Amniotic epithelial cell (primary cell): ENCODE data around the gene RIMS4.

Experiments used
- DNase-seq: peaks from one replicate; pipeline ENCODE4 v3.0.0-alpha.2; 2010; ENCODE audit warnings: low read depth

RIMS4 gene

DNA sequence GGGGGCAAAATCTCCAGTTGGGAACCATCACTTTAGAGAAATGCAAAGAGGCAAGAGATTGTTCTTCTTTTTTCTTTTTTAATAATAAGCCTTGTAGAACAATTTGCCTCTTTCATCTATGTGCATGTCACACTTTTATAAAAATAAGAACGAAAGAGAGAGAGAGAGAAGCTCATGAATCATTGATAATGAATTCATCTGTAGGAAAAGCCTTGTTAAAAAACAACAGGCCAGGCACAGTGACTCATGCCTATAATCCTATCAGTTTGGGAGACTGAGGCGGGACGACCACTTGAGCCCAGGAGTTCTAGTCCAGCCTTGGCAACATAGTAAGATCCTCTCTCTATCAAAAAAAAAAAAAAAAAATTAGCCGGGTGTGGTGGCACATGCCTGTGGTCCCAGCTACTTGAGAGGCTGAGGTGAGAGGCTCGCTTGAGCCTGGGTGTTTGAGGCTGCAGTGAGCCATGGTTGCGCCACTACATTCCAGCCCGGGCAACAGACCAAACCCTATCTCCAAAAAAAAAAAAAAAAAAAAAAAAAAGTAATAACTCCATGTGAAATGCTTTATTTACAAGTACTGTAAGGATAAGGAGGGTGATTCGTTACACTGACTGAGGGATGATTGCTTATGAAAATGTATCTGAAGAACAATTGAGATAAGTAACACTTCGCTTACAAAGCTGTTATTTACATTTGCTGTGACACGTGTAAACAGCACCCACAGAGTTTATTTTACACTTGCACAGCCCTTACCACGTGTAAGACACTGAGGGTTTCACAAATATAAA lies 89.2 kb downstream of the RIMS4 start:
- DNase-seq = peak; percentile 96

DNA sequence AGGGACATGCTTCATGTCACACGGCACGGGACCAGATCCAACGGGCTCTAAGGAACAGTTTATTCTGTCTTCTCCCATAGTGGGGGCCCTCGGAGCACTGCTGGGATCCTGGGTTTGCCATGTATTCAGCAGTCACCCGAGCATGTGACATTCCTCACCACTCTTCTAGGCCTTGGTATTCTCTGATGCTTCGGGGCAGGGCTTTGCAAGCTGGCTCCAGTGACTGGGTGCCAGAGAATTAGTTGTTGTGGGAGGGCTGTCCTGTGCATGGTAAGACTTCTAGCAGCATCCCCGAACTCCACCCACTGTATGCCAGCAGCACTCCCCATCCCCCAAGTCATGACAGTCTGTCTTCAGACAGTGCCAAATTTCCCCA lies 89.7 kb downstream of the RIMS4 start:
- DNase-seq = peak; percentile 75

DNA sequence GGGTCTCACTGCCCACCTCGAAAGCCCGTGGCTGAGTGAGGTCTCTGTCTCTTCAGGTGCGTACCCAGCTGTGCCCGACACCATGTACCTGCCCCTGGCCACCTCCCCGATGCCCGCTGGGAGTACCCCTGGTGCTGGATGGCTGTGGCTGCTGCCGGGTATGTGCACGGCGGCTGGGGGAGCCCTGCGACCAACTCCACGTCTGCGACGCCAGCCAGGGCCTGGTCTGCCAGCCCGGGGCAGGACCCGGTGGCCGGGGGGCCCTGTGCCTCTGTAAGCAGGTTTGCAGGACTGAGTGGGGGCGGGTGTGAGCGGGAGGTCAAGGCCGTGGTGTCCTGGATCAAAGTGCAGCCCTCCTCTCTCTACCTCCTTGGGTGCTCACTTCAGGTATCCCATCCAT lies 90.5 kb downstream of the RIMS4 start:
- no peak for DNase-seq

DNA sequence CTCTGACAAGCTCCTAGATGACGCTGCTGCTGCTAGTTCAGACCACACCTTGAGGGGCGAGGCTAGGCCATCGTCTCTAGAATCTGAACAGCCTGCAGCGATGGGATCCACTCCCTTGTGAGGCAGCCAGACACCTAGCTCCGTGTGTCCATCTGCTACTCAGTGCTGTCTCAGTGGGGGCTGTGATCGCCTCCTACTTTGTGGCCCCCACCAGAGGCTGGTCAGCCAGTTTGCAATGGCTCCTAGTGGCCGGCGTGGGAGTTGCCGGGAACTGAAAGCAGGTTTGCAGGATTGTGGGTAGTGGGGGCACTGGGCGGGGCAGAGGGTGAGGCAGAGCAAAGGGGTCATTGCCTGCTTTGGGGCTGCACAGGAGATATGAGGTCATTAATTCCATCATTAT lies 92.4 kb downstream of the RIMS4 start:
- DNase-seq = no peak

DNA sequence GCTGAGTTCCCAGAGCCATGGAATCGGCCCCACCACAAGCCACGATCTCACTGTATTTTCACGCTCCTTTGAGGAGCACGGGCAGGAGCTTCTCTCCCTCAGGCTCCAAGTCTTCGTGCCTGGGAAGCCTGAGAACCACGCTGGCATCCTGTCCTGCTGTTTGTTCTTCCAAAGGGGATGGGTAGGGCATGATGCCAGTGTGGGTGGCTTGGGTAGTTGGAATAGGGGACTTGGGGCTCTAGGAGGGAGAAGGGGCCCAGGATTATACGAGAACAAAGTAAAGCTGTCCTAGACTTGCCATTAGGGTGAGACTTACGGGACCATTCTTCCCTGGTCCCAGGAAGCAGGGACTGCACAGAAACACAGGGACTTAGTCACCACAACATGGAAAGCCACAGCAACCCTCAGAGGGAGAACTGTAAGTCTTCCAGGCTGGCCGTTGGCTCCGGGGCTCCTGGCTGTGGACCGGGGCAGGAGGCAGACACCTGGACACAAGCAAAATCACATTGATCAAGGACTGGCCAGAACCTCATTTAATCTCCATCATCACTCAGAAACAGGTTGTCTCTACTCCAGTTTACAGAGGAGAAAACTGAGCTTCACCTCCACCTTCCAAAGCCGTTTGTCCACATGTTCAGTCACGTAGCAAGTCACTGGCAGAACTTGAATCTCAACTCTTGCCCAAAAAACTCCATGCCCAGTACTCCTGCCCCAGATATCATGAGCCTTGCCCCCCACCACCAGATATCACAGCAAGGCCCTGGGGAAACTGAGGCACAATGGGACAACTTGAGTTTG lies 93.8 kb downstream of the RIMS4 start:
- DNase-seq = no peak

DNA sequence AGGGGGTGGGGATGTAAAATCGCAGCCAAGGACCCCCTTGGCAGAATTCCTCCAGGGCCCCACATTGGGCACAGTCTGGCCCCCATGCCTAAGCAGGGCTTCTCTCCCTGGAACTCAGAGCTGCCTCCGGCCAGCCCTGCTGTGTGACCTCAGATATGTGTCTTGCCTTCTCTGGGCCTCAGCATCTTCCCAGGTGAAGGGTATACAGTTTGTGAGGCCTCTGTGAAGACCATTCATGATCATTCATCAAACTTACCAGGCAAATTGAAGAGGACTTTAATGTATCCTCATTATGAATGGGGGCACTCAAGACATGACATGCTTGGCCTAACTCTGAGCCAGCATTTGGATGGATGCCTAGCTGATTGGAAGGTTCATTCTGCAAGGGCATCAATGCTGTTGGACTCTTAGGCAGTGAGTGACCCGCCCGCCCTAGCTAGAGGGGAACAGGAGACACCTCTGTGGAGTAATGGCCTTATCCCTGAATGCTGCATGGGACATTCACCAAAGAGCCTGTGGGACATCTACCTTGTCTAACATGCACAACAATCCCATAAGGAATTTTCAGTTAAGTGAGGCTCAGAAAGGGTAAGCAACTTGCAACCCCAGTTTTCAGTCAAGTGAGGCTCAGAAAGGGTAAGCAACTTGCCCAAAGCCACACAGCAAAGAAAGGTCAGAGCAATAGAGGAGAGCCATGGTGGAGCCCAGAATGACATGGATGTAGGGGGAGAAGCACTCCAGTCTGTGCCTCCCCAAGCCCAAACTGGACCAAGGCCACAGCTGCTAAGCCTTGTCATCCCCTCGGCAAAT lies 94.6 kb downstream of the RIMS4 start:
- DNase-seq = no peak

DNA sequence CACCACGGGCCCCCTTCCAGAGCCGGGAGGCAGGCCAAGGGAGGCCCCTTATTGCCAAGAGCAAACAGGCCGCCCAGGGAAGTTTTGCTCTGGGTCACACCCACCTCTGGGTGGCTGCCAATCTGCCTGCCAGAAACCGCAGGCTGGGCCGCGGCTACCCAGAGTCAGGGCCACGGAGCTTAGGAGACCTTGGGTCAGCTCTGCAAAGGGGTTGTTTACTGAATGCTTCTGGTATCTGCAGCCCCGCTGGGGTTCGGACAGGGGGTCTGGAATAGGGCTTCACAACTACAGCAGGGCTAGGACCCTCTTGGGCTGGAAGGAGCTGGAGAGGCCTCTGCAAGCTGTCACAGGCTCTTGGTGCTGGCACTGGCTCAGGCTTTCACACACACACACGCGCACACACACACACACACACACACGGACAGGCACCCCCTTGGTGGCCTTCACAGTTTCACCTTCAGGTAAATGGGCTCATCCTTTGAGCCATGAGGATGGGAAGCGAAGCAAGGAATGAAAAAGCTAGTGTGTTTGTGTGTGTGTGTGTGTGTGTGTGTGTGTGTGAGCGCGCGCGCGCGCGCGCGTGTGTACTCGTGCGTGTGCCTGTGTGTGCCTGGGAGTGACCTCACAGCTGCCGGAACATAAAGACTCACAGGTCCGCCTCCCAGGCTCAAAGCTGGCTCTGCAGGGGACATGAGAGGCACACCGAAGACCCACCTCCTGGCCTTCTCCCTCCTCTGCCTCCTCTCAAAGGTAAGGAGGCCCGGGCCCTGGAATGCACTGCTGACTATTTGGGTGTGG lies 95.4 kb downstream of the RIMS4 start, which contains the start of gene CCN5:
CCN5 (plus strand) TSS at position 669 of the 798 bp plus-strand sequence; CDS start at position 691, 22 bp downstream.
- peak; percentile 88 for DNase-seq

DNA sequence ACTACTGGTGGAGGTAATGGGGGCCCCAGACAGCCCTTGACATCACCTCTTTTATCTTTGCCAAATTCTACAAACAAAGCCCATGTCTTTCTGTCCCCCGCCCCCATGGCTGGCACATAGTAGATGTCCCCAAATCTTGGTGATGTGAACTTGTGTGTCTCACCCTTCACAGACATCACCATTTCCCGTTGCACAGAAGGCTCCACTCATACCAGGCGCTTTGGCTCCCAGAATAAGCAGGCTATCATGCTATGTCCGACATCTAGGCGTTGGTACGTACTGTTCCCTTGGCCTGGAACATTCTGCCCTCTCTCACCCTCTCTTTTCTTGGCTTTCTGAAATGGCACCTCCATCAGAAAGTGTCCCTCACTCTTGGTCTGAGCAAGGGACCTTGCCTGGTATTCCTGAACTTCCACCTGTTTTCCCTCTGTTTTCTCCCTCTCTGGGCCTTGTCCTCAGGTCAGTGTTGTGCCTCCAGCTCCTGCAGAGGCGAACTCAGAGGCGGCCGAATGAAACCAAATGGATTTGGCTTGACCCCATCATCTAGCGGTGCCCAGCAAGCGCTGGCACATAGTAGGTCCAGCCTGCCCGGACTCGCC lies 96.1 kb downstream of the RIMS4 start:
- DNase-seq = no peak

DNA sequence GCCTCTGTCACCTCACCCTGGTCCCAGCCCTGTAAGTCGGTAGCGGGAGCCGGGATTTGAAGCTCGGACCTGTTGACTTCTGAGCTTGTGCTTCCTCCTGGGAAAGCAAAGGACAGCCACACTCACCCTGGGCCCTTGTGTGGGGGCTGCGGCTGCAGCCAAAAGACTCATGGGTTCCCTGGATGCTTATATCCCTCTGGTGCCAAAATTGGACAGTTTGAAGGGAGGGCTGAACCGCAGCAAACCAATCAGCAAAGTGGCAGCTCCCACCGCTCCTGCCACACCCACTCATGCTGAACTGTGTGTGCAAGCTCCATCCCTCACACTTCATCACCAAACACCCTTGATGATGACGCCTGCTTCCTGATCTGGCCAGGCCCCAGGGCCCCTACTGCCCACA lies 99.1 kb downstream of the RIMS4 start:
- DNase-seq = peak; percentile 43

DNA sequence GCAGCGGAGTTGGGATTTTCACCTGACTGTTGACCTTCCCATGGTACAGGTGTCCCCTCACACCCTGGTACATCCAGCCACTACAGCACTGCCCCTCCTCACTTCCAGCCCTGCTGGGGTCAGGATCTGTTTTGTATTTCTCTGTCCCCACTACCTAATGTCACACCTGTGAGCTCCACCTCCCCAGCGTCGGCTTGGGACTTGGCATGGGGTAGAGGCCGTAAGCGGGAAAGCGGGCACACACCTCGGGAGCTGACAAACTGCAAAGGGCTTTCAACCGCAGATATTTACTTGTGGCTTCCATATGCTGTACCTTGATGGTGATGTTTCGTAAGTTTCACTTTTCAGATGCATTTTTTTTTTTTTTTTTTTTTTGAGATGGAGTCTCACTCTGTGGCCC lies 100.5 kb downstream of the RIMS4 start:
- no peak for DNase-seq

DNA sequence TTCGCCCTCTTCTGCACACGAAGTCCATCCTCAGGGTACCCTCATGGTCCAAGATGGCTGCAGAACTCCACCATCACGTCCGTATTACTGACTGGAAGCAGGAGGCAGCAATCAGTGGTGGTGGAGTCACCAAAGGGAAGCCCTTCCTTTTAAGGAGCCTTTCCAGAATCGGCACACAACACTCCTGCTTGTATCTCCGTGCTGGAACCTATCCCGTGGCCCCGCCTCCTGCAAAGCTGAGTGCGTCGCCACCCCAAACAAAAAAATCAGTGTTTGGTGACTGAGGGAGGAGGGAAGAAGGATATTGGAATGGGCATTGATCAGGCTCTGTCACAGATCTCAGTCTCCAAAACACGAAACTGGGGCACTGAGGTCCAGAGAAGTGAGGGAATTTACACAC lies 101.0 kb downstream of the RIMS4 start:
- DNase-seq = no peak

DNA sequence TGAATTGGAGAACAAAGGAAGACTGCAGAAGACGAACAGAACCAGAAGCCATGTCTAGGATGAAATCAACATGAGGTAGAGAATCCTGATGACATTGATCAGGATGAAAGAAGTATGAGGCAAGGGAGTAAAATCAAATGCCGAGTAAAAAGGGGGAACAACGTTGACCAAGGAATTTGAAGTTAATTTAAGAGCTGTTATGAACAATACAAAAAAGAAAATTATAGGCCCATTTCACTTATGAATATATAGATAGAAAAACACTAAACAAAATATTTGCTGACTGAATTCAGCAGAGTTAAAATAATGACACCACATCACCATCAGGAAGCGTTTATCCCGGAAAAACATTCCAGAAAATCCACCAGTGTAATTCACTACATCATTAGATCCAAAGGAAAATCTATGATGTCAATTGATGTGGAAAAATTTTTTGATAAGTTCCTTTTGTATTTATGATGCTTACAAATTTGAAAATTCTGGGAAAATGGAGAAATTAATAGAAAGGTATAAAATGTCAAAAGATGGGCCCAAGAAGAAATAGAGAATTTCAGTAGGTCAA lies 103.2 kb downstream of the RIMS4 start:
- DNase-seq = no peak

DNA sequence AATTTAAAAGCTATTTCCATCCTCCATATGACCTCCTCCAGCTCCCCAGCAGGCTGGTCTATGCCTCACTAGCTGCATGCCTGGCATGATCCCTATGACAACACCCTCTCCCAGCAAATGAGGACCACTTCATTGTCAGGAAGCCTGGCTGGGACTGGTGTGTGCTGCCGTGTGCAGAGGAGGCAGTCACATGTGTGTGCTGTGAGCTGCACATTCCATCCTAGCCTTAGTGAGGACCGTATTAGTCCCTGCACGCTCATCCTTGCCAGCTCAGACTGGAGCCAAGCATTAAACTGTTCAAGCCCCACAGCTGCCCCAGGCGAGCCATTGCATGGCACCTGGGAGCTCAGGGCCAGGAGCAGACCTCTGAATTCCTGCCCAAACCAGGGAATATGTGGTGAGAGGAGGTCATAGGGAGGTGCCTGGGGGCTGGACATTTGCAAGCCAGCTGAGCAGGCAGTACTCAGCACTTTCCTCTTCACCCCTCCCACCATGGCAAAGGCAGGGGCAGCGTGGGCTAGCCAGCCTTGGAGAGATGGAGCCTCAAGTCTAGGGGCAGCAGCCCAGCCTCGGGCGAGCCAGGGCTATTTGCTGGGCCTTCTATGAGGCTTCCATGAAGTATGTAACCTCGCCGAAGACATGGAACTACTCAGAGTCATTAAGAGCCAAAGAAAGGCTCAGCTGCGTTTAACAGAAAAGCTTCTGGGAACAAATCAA lies 103.9 kb downstream of the RIMS4 start:
- no peak for DNase-seq

DNA sequence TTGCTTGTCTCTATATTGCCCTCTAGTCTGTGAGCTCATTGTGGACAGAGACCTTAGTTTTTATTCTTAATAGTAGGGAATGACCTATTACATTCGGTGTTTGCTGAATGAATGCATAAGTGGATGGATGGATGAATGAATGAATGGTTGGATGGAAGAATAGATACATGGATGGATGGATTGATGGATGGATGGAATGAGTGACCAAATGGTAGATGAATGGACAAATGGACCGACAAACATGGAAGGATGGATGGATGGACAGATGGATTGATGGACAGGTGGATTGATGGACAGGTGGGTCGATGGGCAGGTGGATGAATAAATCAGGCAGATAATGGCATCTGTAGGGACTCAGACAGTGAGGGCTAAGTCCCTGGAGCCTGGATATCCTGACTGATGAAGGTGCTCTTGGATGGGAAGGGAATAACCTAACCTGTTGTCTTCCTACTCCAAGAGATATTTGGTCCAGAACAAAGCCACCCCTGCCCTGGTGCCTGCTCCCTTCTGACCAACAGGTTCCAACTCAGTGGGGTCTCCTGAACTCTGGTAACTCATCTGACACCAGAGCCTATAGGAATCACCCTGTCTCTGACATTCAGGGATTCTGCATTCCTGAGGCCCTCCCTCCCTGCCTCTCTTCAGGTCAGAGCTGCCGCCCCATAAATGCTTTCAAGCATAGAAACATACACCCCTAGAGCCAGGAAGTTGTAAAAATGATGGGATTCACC lies 104.8 kb downstream of the RIMS4 start:
- no peak for DNase-seq

DNA sequence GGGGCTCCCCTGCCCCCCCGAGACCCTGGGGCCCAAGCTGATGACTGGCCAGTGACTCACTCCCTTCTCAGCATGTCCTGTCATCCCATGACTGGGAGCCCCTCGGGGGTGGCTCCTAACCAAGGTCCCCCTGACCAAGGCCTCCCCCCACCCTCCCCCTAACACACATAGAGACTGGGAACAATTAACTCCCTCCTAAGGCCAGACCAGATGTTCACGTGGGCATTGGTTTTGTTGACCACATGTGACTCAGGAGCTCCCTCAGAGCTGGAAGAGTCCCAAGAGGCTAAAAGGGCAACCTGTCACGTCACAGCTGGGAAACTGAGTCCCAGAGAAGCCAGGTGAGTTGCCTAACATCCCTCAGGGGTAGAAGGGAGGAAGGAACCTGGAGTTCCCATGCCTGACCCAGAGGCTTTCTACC lies 105.8 kb downstream of the RIMS4 start:
- DNase-seq = peak; percentile 70

DNA sequence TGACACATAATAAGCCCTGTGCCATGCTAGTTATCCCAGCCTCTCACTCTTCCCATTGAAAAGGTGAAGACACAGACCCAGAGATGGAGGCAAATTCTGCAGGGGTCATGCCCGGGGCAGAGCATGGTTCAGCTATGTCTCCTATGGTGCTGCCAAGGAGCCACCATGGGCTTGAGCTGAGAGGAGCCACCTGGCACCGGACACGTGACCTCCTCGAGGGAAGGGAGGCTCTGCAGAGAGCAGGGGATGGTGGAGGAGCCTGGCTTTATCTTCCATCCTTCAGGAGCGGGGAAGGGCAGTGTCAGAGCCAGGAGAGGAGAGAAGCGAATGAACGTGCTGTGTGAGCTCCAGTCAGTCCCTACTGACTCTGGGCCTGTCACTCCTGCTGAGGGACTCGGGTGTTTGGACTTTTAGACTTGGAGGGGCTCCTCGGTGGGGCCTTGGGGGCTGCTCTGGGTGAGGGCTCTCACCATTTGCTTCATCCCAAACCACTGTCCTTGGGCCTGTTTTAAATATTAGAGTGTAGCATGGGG lies 106.3 kb downstream of the RIMS4 start:
- no peak for DNase-seq

DNA sequence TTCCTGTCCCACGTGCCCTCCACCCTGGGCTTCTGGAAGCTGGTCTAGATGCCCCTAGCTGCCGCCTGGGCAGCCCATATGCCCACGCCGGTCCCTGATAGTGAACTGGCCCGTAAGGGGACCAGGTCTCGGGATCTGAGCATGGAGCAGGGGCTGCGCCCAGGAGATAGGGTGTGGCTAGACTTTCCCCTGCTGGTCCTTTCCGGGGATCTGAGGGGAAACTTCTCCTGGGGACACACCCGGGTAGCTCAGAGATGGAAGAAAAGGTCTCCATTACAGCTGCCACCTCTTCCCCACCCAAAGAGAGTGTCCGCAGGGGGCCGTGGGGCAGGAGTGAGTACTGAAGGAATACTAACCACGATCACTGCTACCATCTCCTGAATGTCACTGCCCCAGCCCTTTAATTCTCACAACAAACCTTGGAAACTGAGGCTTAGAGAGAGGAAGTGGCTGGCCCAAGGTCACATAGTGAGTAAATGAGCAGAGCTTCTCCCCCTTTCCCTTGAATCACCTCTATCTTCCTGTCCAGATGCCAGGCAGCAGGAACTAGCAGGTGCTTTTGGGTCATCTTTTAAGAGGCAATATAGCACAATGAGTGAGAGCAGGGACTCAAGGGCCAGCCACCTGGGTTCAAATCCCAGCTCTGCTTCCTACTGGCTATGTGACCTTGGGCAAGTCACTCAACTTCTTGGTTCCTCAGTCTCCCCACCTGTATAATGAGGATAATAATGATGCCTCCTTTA lies 107.0 kb downstream of the RIMS4 start:
- no peak for DNase-seq

DNA sequence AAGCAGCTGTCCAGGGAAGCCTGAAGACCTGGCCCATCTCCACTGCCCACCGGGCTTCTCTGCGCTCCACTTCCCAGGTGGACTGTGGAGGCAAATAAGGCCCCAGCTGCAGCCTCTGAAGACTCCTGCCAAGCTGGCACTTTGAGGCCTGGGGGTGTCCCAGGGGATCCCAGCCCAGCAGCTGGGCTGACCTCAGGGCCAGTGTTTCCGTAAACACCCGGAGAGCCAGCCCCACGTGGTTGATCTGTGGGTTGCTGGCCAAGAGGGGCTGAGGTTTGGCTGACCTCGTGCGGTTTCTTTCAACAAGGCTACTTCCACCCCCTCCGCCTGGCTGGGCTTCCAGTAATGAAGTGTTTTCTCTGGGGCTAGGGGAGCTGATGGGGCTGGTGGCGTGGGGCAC lies 107.6 kb downstream of the RIMS4 start:
- DNase-seq = peak; percentile 93

DNA sequence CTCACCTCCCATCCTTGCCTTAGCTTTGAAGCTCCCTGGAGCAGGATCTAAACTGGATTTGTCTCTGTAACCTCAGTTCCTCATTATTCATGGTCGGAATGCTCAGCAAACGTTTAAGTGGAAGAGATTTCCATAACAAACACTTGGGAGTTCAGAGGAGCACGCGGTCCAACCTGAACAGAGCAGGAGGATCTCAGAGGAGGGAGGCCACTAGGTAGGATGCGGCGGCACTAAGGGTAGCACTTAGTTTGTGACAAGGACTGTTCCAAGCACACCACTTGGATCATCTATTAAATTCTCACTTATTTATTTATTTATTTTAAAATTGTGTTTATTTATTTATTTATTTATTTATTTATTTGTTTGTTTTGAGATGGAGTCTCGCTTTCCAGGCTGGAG lies 108.5 kb downstream of the RIMS4 start:
- DNase-seq = no peak
